GM13976 (cell line): ENCODE results near the gene NEGR1.

Experiments
- DNase-seq: peaks from one replicate; pipeline ENCODE4 v3.0.0; 2012; ENCODE audit warnings: low spot score
- CTCF ChIP-seq: IDR thresholded peaks from 2 replicates; pipeline ENCODE4 v1.5.1; 2012; ENCODE audit warnings: borderline replicate concordance, mild to moderate bottlenecking; ENCODE audit not compliant: insufficient read depth; ENCODE audit errors: extremely low read depth, missing control alignments, control extremely low read depth
- in situ Hi-C: fragments of 300-500 bp; cut with MboI; formaldehyde crosslinking; loops from one replicate; pipeline ENCODE4 v1.12.0; 2022; ENCODE audit warnings: low sequenced_read_pairs, mixed read lengths, inconsistent platforms; ENCODE audit not compliant: unreplicated experiment

Gene NEGR1

GRCh38 chr1:71717186-71717585 lies 565.2 kb downstream of the NEGR1 start:
- TF ChIP-seq CTCF = no peak
- in situ Hi-C loops = no loop called here
- no peak for DNase-seq

GRCh38 chr1:71711456-71711855 lies 570.9 kb downstream of the NEGR1 start:
- TF ChIP-seq CTCF = no peak
- in situ Hi-C loops = no loop called here
- no peak for DNase-seq

GRCh38 chr1:71706029-71706671 lies 576.2 kb downstream of the NEGR1 start:
- in situ Hi-C loops = no loop called here
- no peak for TF ChIP-seq CTCF
- DNase-seq = no peak

GRCh38 chr1:71698186-71698585 lies 584.2 kb downstream of the NEGR1 start:
- in situ Hi-C loops = no loop called here
- no peak for DNase-seq

GRCh38 chr1:71695821-71696220 lies 586.5 kb downstream of the NEGR1 start:
- TF ChIP-seq CTCF = no peak
- in situ Hi-C loops = no loop called here
- no peak for DNase-seq

More at GRCh38 chr1:71698186-71698585, 584.2 kb downstream of the NEGR1 start:
- TF ChIP-seq CTCF = no peak

- no peak for TF ChIP-seq CTCF
- in situ Hi-C loops = no loop called here
Measured at GRCh38 chr1:71695084-71695483, 587.3 kb downstream of the NEGR1 start.

GRCh38 chr1:71693581-71693980 lies 588.8 kb downstream of the NEGR1 start:
- DNase-seq = no peak
- in situ Hi-C loops = no loop called here
- no peak for TF ChIP-seq CTCF

More at GRCh38 chr1:71695084-71695483, 587.3 kb downstream of the NEGR1 start:
- DNase-seq = no peak
